Gastrocnemius medialis (tissue), 4 donors: ENCODE measurements around the gene CDK5RAP3. TPM values are rescaled to one million over a fixed set of nuclear protein-coding genes. Genes with fewer than 3 reads are reported as not detected.

Source experiments
- ATAC-seq, 2 donors: fragments of 150-250 bp; one replicate each; pipeline ENCODE4 v1.9.1; 2016
- DNase-seq, 2 donors: peaks; one replicate each; pipeline ENCODE4 v3.0.0-alpha.2; 2019
- H3K27ac ChIP-seq, 4 donors: fragments of 200-600 bp; sonication (generic); 1 replicate in 1 of 4; 2 replicates in 3 of 4; pipeline ENCODE4 v1.5.1; 2016 to 2018; ENCODE audit warnings: mild to moderate bottlenecking in 2 of 4, moderate library complexity in 1 of 4
- H3K27me3 ChIP-seq, 3 donors: fragments of 200-600 bp; sonication (generic) in 2 of 3; 1 replicate in 1 of 3; 2 replicates in 2 of 3; pipeline versions ENCODE4 v1.5.1 to v1.6.0; 2016 to 2019; ENCODE audit warnings: mild to moderate bottlenecking in 1 of 3, moderate library complexity in 1 of 3
- H3K36me3 ChIP-seq, 2 donors: fragments of 200-600 bp; sonication (generic) in 1 of 2; one replicate each; pipeline ENCODE4 v1.5.1; 2017 to 2018
- H3K4me1 ChIP-seq, 2 donors: fragments of 200-600 bp; sonication (generic) in 1 of 2; one replicate each; pipeline ENCODE4 v1.5.1; 2016 to 2017; ENCODE audit warnings: mild to moderate bottlenecking in 2 of 2
- H3K4me3 ChIP-seq, 4 donors: fragments of 200-600 bp; sonication (generic) in 3 of 4; 1 replicate in 1 of 4; 2 replicates in 3 of 4; pipeline ENCODE4 v1.5.1; 2016 to 2019; ENCODE audit warnings: mild to moderate bottlenecking in 2 of 4
- H3K9me3 ChIP-seq, 3 donors: fragments of 200-600 bp; sonication (generic) in 2 of 3; 1 replicate in 1 of 3; 2 replicates in 2 of 3; pipeline ENCODE4 v1.5.1; 2016 to 2019
- POLR2A ChIP-seq, 2 donors: fragments of 450-650 bp; IDR thresholded peaks; one replicate each; pipeline ENCODE4 v1.6.1; 2017; ENCODE audit warnings: antibody characterized with exemption in 2 of 2, mild to moderate bottlenecking in 2 of 2, moderate library complexity in 2 of 2
- in situ Hi-C, 4 donors: fragments of 200-750 bp; cut with MboI; loops; one replicate each; pipeline versions ENCODE4 v1.15.0 to v1.8.0; 2017; ENCODE audit warnings: low sequenced_read_pairs in 4 of 4
- intact Hi-C: fragments of 100-400 bp; cut with DNase I; formaldehyde crosslinking; loops from one replicate; pipeline ENCODE4 v1.15.1; 2023; ENCODE audit warnings: low total_unique reads
- total RNA-seq, 4 donors: library from RNA; depleted of rRNA; stranded (reverse); fragments of >200 nt; gene quantifications; one replicate each; pipeline versions ENCODE4 v1.1.0 to v1.2.3, GENCODE V29; 2016
- TF ChIP-seq, protein P1 (sequence below), 5 experiments: fragments of 450-650 bp in 3 of 5; fragments of 200-600 bp in 2 of 5; sonication (generic) in 2 of 5; IDR thresholded peaks in 4 of 5; conservative IDR thresholded peaks in 1 of 5; 1 replicate in 4 of 5; 2 replicates in 1 of 5; pipeline ENCODE4 v1.5.1; 2016 to 2019; ENCODE audit warnings: antibody characterized with exemption in 5 of 5, mild to moderate bottlenecking in 3 of 5, moderate library complexity in 3 of 5

CDK5RAP3 gene
- total RNA-seq, 4 donors from 2014 or later, result 14.2 to 35.9 (median 27.8) TPM

DNA sequence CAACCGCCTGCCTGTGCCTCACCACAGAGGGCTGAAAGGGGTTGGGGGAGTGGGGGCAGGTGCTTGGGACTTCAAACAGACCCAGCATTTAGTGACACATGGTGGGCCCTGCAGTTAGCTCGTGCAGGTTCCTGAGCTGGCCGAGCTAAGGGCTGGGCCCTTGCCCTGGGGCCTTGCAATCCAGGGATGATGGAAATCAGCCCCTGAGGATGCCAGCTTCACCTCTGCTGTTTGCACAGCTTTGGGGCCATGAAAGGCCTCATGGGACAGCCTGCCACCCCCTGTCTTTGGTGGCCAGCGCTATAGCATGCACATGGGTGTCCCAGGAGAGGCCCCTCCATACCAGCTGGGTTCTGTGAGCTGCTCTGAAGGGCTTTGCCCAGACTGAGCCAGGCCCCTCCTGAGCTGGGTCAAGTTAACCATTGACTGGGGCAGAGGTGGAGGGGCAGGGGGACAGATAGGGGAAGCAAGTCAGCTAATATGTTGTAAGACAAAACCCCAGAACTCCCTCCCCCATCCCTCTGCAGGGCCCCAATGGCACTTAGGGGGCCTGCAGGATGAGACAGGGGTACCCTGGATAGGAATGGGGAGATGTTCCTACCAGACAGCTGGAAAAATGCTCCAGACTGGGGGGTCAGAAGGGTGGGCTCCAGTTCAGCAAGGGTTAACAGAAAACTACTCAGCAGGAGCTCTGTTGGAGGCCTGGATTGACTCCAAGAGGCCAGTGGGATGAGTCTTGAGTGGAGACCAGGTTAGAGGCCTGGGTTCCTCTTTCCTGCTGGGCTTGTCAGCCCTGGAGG is 13.9 kb upstream of the CDK5RAP3 start:
- Histone ChIP-seq H3K9me3 (no peaks in the 10 kb centered on the region), H3K27me3 (no peaks in the 10 kb centered on the region), H3K4me1 (no peaks in the 10 kb centered on the region), H3K36me3 (no peaks in the 10 kb centered on the region), H3K4me3 (no peak overlapping the region), H3K27ac (no peak overlapping the region)
- DNase-seq (no peak), ATAC-seq (no peak)
- in situ Hi-C loops, result loop anchor here in 1 of 4 donors (10.0 kb wide), 1 partner anchor 112 kb away; the partner anchor contains the start of gene SCRN2
- TF ChIP-seq, protein P1, sequence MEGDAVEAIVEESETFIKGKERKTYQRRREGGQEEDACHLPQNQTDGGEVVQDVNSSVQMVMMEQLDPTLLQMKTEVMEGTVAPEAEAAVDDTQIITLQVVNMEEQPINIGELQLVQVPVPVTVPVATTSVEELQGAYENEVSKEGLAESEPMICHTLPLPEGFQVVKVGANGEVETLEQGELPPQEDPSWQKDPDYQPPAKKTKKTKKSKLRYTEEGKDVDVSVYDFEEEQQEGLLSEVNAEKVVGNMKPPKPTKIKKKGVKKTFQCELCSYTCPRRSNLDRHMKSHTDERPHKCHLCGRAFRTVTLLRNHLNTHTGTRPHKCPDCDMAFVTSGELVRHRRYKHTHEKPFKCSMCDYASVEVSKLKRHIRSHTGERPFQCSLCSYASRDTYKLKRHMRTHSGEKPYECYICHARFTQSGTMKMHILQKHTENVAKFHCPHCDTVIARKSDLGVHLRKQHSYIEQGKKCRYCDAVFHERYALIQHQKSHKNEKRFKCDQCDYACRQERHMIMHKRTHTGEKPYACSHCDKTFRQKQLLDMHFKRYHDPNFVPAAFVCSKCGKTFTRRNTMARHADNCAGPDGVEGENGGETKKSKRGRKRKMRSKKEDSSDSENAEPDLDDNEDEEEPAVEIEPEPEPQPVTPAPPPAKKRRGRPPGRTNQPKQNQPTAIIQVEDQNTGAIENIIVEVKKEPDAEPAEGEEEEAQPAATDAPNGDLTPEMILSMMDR (IDR thresholded peaks at IDR 0.05 in 4 of 5, conservative IDR thresholded peaks at IDR 0.05 in 1 of 5), result no peak
- no peak for TF ChIP-seq POLR2A (IDR thresholded peaks at IDR 0.05)
- intact Hi-C loops, result no loop called here

DNA sequence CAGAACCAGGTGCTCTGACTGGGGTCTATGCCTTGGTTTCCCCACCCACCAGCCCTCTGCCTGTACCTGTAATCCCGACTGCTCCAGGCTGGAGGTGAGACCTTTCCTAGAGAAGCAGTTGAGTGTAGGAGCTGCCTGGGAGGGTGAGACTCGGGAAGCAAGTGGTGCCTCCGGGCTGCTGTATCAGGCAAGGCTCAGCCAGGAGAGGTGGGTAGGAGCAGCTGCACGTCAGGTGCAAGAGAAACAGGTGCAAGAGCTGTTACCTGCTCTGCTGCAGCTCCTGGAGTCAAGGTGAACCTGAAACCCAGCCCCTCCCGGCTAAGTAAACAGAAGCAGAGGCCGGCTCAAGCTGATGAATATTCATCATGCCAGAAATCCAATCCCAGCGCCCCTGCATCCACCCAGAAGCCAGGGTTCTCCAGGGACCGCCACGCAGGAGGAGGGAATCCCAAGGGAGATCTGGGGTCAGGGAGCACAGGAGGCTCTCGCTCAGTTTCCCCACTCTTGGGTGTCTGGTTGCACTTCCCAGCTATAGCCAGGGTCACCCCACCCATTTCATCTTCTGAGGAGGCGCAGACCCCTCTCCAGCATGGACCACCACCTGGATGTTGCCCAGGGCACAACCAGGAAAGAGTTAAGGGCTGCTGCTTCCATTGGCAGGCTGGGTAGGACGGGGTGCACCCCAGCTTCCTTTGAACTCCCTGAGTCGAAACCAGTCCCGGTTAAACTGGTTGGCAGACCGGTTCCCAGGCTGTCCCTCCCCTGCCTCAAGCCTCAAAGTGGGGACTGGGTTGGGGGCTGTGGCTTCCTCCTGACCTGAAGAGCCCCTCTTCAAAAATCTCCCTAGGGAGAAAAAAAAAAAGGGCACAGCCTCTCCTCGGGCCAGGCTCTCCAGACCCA is 13.1 kb upstream of the CDK5RAP3 start, which contains the start of gene PRR15L:
TSS of gene PRR15L (minus strand) at position 293 of the 900 bp plus-strand sequence. CDS start 4,649 bp downstream, outside the sequence.
- in situ Hi-C loops, result loop anchor here in 1 of 4 donors (10.0 kb wide), 1 partner anchor 113 kb away; the partner anchor contains the start of gene SCRN2

DNA sequence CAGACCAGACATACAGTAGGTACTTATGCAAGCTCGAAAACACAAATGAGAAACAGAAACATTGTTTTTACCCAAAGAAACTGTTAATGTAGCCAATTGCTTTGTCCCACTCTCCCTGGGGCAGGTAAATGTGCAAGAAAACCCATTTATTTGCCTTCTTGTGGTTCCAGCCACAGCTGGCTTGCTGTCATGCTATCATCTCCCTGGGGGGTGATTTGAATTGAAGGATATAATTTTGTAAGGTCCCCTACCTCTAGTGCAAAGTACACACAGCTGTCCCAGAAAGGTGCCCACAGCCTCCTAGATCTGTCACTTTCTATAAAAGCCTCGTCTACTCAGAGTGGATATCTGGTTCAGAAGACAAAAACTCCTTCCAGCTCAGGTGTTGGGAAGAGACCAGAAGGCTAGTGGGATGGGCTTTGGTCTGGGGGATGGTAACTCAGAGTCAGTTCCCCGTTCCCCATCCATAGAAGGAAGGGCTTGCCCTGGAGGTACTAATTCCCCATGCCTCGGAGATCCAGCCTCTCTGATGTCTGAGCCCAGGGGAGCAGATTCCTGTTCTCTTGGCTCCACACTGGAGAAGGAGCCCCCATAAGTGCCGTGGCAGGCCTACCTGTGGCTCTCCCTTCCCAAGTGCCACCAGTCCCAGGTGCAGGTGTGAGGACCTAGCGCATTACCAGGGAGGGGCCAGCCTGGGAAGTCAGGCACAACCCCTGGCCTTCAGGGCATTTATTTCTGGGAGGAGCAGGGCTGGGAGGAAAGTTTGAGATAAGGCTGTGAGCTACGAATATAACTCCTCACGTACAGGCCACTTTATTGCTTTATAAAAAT is 10.9 kb upstream of the CDK5RAP3 start:
- Histone ChIP-seq H3K4me1 (no peaks in the 10 kb centered on the region), H3K9me3 (no peaks in the 10 kb centered on the region), H3K36me3 (no peaks in the 10 kb centered on the region), H3K4me3 (no peak overlapping the region), H3K27ac (no peak overlapping the region), H3K27me3 (no peaks in the 10 kb centered on the region)
- intact Hi-C loops, result no loop called here
- ATAC-seq (no peak), DNase-seq (no peak)
- TF ChIP-seq, protein P1 (IDR thresholded peaks at IDR 0.05 in 4 of 5, conservative IDR thresholded peaks at IDR 0.05 in 1 of 5), result no peak
- no peak for TF ChIP-seq POLR2A (IDR thresholded peaks at IDR 0.05)
- in situ Hi-C loops, result loop anchor here in 3 of 4 donors (10.0 kb wide), 1 partner anchor 115 kb away; the partner anchor contains the start of gene SCRN2 (in 3 of the 3)

More for the DNA sequence above, 13.1 kb upstream of the CDK5RAP3 start, which contains the start of gene PRR15L:
- no peak within 1 kb of the TSS for H3K27ac ChIP-seq
- no peaks in the 10 kb centered on the region for H3K27me3 ChIP-seq
- no peak within 1 kb of the TSS for H3K4me3 ChIP-seq
- ATAC-seq, result no peak
- no peaks in the 10 kb centered on the region for H3K9me3 ChIP-seq
- no peaks in the 10 kb centered on the region for H3K36me3 ChIP-seq
- TF ChIP-seq, protein P1 (IDR thresholded peaks at IDR 0.05 in 4 of 5, conservative IDR thresholded peaks at IDR 0.05 in 1 of 5), result no peak
- TF ChIP-seq POLR2A (IDR thresholded peaks at IDR 0.05), result no peak
- H3K4me1 ChIP-seq, result no peaks in the 10 kb centered on the region
- no peak for DNase-seq
- intact Hi-C loops, result no loop called here

- Histone ChIP-seq H3K9me3 (no peaks in the 10 kb centered on the region), H3K27ac (no peak overlapping the region), H3K4me3 (no peak overlapping the region), H3K27me3 (no peaks in the 10 kb centered on the region), H3K4me1 (no peaks in the 10 kb centered on the region), H3K36me3 (no peaks in the 10 kb centered on the region)
- ATAC-seq (no peak), DNase-seq (no peak)
- in situ Hi-C loops, result loop anchor here in 2 of 4 donors (10.0 kb wide), 1 partner anchor 117 kb away; the partner anchor contains the start of gene SCRN2 (in 2 of the 2)
- intact Hi-C loops, result no loop called here
- TF ChIP-seq, protein P1 (IDR thresholded peaks at IDR 0.05 in 4 of 5, conservative IDR thresholded peaks at IDR 0.05 in 1 of 5), result no peak
- no peak for TF ChIP-seq POLR2A (IDR thresholded peaks at IDR 0.05)
These were observed 9.5 kb upstream of the CDK5RAP3 start for GRCh38 chr17:47961406-47961805.
